Heart right ventricle (tissue), 16 donors: ENCODE data around the gene CX3CR1. TPM values are rescaled to one million over a fixed set of nuclear protein-coding genes. Genes with fewer than 3 reads are reported as not detected.

Source experiments
- ATAC-seq, 8 donors: fragments of 200-7000 bp; cut with Tn5 transposase; one replicate each; pipeline ENCODE4 v1.9.1; 2020; ENCODE audit warnings: mild to moderate bottlenecking in 8 of 8, moderate library complexity in 8 of 8, moderate number of reproducible peaks in 1 of 8
- DNase-seq, 2 donors: peaks; one replicate each; pipeline ENCODE4 v3.0.0-alpha.2; 2020
- H3K27ac ChIP-seq, 10 donors: fragments of 200-600 bp; sonication (generic) in 2 of 10; one replicate each; pipeline versions ENCODE4 v1.5.0 to v1.8.0; 2020 to 2022; ENCODE audit warnings: mild to moderate bottlenecking in 3 of 10
- H3K27me3 ChIP-seq, 7 donors: fragments of 200-600 bp; one replicate each; pipeline ENCODE4 v1.8.0; 2021 to 2022; ENCODE audit warnings: mild to moderate bottlenecking in 2 of 7
- H3K36me3 ChIP-seq, 9 donors: fragments of 200-600 bp; sonication (generic) in 1 of 9; one replicate each; pipeline versions ENCODE4 v1.5.0 to v1.8.0; 2020 to 2022; ENCODE audit warnings: mild to moderate bottlenecking in 2 of 9
- H3K4me1 ChIP-seq, 9 donors: fragments of 200-600 bp; sonication (generic) in 1 of 9; one replicate each; pipeline versions ENCODE4 v1.5.0 to v1.8.0; 2020 to 2022; ENCODE audit warnings: mild to moderate bottlenecking in 4 of 9
- H3K4me3 ChIP-seq, 10 donors: fragments of 200-600 bp; sonication (generic) in 2 of 10; one replicate each; pipeline versions ENCODE4 v1.5.0 to v1.8.0; 2020 to 2022; ENCODE audit warnings: mild to moderate bottlenecking in 7 of 10, moderate library complexity in 2 of 10
- H3K9me3 ChIP-seq, 11 donors: fragments of 200-600 bp in 10 of 11; sonication (generic) in 2 of 11; one replicate each; pipeline versions ENCODE4 v1.5.0 to v1.8.0; 2013 to 2022; ENCODE audit warnings: mild to moderate bottlenecking in 2 of 11, control low read depth in 1 of 11, moderate library complexity in 1 of 11
- WGBS, 2 donors: extraction: QIAGEN DNeasy Blood & Tissue Kit; methylation state at CpG; one replicate each; pipeline ENCODE4 v1.1.7; 2013; ENCODE audit warnings: inconsistent platforms in 1 of 2; 5-methylcytosine and 5-hydroxymethylcytosine counted together
- intact Hi-C, 10 donors: fragments of 100-400 bp; cut with DNase I; formaldehyde crosslinking; loops; one replicate each; pipeline versions ENCODE4 v1.11.1 to v1.14.2; 2022
- long read RNA-seq, 3 donors: library from polyadenylated mRNA; unstranded; transcript quantifications; one replicate each; pipeline ENCODE4 v2.0.0, GENCODE V29; 2020 to 2021
- polyA plus RNA-seq, 2 donors: library from polyadenylated mRNA; stranded (reverse); fragments of 200-250 nt; gene quantifications; one replicate each; pipeline ENCODE4 v1.2.3, GENCODE V29; 2013
- total RNA-seq, 10 donors: library from RNA; stranded (reverse); fragmentation: NEBNext Ultra II Directional in 3 of 10; extraction: Animal tissue kit (Norgen Biotek cat#: 25700) in 3 of 10; gene quantifications; one replicate each; pipeline versions ENCODE4 v1.2.1 to v1.2.4, GENCODE V29; 2021 to 2023
- TF ChIP-seq, protein P1 (sequence below), 9 donors: fragments of 200-600 bp; sonication (generic) in 2 of 9; IDR thresholded peaks; one replicate each; pipeline versions ENCODE4 v1.5.0 to v1.8.0; 2021 to 2022; ENCODE audit warnings: antibody characterized with exemption in 9 of 9, mild to moderate bottlenecking in 5 of 9, moderate library complexity in 1 of 9
- donor health status: Arrhythmogenic right ventricular cardiomyopathy.
- donor health status: ischemic (EF 13 %, LVEDD 7.1; RV severe dilation, severe dysfunction).
- donor health status: healthy with polysubstance abuse.
- donor health status: DM: no; HTN: yes; CAD: no.
- donor health status: DM: no; HTN: no; CAD: no.
- donor health status: ischemic (EF 25% LVEDD 6.9; RV normal size, moderate dysfunction).
- donor health status: ischemic (EF 25% LVEDD 5.7; RV mildly dilated, moderate dysfunction).
- donor health status: healthy.
- donor health status: DM: yes; HTN: yes; CAD: no.
- donor health status: Ischemic cardiomyopathy.
- donor health status: ischemic (EF 35%, LVEDD 5.7; RV mildly dilated, moderate dysfunction).
- donor health status: nonischemic (EF 11% LVEDD 7.7; RV severe dilation, severe dysfunction).
- donor health status: DM: yes; HTN: yes; CAD: no.
- donor health status: PGD.
- donor health status: ischemic (EF 29% LVEDD 5.4; RV normal size, mild dysfunction).
- donor health status: nonischemic (EF 23%, LVEDD 6.1; RV moderate dilation, normal function).

The CX3CR1 gene, protein sequence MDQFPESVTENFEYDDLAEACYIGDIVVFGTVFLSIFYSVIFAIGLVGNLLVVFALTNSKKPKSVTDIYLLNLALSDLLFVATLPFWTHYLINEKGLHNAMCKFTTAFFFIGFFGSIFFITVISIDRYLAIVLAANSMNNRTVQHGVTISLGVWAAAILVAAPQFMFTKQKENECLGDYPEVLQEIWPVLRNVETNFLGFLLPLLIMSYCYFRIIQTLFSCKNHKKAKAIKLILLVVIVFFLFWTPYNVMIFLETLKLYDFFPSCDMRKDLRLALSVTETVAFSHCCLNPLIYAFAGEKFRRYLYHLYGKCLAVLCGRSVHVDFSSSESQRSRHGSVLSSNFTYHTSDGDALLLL
- total RNA-seq (1 to 10 TPM in 6 of 10 donors, under 1 TPM in 4; 0.12 to 6.9 (median 1.3) TPM), polyA plus RNA-seq (under 1 TPM; 0.13 to 0.15 TPM)
- long read RNA-seq, donor 1: 0 reads
- long read RNA-seq, donor 2: 0 reads
- long read RNA-seq, donor 3: 0 reads

GRCh38 chr3:39279745-39280517 lies at the start of gene CX3CR1:
CX3CR1 (minus strand) TSS chr3:39280036; CDS start chr3:39266509, 13,527 bp downstream.
- intact Hi-C loops: loop anchor here in 1 of 10 donors (5.0 kb wide), 1 partner anchor 68 kb away; no protein-coding TSS in a partner anchor
- DNase-seq: no peak
- TF ChIP-seq, protein P1, sequence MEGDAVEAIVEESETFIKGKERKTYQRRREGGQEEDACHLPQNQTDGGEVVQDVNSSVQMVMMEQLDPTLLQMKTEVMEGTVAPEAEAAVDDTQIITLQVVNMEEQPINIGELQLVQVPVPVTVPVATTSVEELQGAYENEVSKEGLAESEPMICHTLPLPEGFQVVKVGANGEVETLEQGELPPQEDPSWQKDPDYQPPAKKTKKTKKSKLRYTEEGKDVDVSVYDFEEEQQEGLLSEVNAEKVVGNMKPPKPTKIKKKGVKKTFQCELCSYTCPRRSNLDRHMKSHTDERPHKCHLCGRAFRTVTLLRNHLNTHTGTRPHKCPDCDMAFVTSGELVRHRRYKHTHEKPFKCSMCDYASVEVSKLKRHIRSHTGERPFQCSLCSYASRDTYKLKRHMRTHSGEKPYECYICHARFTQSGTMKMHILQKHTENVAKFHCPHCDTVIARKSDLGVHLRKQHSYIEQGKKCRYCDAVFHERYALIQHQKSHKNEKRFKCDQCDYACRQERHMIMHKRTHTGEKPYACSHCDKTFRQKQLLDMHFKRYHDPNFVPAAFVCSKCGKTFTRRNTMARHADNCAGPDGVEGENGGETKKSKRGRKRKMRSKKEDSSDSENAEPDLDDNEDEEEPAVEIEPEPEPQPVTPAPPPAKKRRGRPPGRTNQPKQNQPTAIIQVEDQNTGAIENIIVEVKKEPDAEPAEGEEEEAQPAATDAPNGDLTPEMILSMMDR (IDR thresholded peaks at IDR 0.05): peak in 1 of 9 donors; percentile 8
- WGBS, 2 donors: 29 to 33% methylated on average over 5 of the region's 5 CpGs
- Histone ChIP-seq H3K36me3 (no peaks in the 10 kb centered on the region), H3K4me1 (peaks cover 0 to 55% (median 4%) of the 10 kb centered on the region in 9 donors), H3K4me3 (peak within 1 kb of the TSS in 4 of 10 donors; percentile 2 to 25 (median 12)), H3K27ac (peak within 1 kb of the TSS in 3 of 10 donors; percentile 15 to 68 (median 26)), H3K27me3 (no peaks in the 10 kb centered on the region), H3K9me3 (no peaks in the 10 kb centered on the region)
- ATAC-seq: peak in 7 of 8 donors; percentile 19 to 83 (median 62)

GRCh38 chr3:39329493-39329892 lies 49.7 kb upstream of the CX3CR1 start, which contains the start of gene CCR8:
CCR8 (plus strand) TSS chr3:39329709; CDS start chr3:39332332, 2,623 bp downstream.
- Histone ChIP-seq H3K27me3 (no peaks in the 10 kb centered on the region), H3K27ac (no peak within 1 kb of the TSS), H3K4me1 (no peaks in the 10 kb centered on the region), H3K36me3 (no peaks in the 10 kb centered on the region), H3K4me3 (no peak within 1 kb of the TSS), H3K9me3 (no peaks in the 10 kb centered on the region)
- TF ChIP-seq, protein P1 (IDR thresholded peaks at IDR 0.05): no peak
- 64 to 82% methylated on average over 1 of the region's 1 CpG for WGBS, 2 donors
- intact Hi-C loops: no loop called here
- DNase-seq: no peak
- ATAC-seq: no peak

- intact Hi-C loops: no loop called here
- 92 to 94% methylated on average over 4 of the region's 4 CpGs for WGBS, 2 donors
- Histone ChIP-seq H3K4me3 (no peak overlapping the region), H3K36me3 (no peaks in the 10 kb centered on the region), H3K27ac (no peak overlapping the region), H3K27me3 (peaks cover 0 to 11% (median 0%) of the 10 kb centered on the region in 7 donors), H3K9me3 (no peaks in the 10 kb centered on the region), H3K4me1 (no peaks in the 10 kb centered on the region)
- ATAC-seq: no peak
- no peak for DNase-seq
- TF ChIP-seq, protein P1 (IDR thresholded peaks at IDR 0.05): no peak
Measured at GRCh38 chr3:39327746-39328349, 48.0 kb upstream of the CX3CR1 start.
